H1 (cell line): Measurements from ENCODE around the gene ZNF69. TPM values are rescaled to one million over a fixed set of nuclear protein-coding genes. Genes with fewer than 3 reads are reported as not detected.
A peak's percentile ranks its signal among the peaks of the same experiment; 100 is the strongest.
"Not testable (repeated sequence)": the region's sequence is repeated elsewhere in the genome, so short reads cannot be mapped to it uniquely, and the experiment has no call there.

Source experiments
- CTCF ChIA-PET: fragments of 300-600 bp; sonication (Branson Sonifier 250); formaldehyde crosslinking; loops from one replicate; lab custom pipeline; 2021; ENCODE audit not compliant: partially characterized antibody; lab: Charles Lee
- POLR2A ChIA-PET: fragments of 300-600 bp; sonication (Branson Sonifier 250); formaldehyde crosslinking; loops from one replicate; lab custom pipeline; 2021; ENCODE audit warnings: inconsistent platforms; ENCODE audit not compliant: partially characterized antibody; lab: Charles Lee
- DNase-seq, 2 experiments: peaks; one replicate each; pipeline versions ENCODE4 v3.0.0 to v3.0.0-alpha.2; 2010 to 2022; ENCODE audit warnings: low spot score in 2 of 2, low read depth in 1 of 2, mixed read lengths in 1 of 2
- FAIRE-seq: peaks from 2 replicates; lab custom pipeline; 2011; peaks lifted over from hg19 to GRCh38; lab: Jason Lieb, UNC
- H2AFZ ChIP-seq: 2 replicates; pipeline ENCODE4 v1.8.1; 2012; ENCODE audit warnings: low read length, inconsistent platforms
- H2AK5ac ChIP-seq: 2 replicates; pipeline ENCODE4 v1.6.1; 2013; ENCODE audit warnings: low read depth, low read length
- H2BK120ac ChIP-seq: replicated peaks from 2 replicates; pipeline ENCODE3; 2013; ENCODE audit warnings: low read depth, low read length, inconsistent platforms
- H2BK12ac ChIP-seq: 2 replicates; pipeline ENCODE4 v1.6.1; 2013; ENCODE audit warnings: low read depth, low read length
- H2BK15ac ChIP-seq: 2 replicates; pipeline ENCODE4 v1.6.1; 2013; ENCODE audit warnings: low read length
- H2BK20ac ChIP-seq: 2 replicates; pipeline ENCODE4 v1.6.1; 2013; ENCODE audit warnings: low read length
- H2BK5ac ChIP-seq: 2 replicates; pipeline ENCODE4 v1.6.1; 2013; ENCODE audit warnings: low read depth, low read length
- H3K14ac ChIP-seq: 2 replicates; pipeline ENCODE4 v1.6.1; 2013; ENCODE audit warnings: inconsistent platforms; ENCODE audit not compliant: insufficient read length
- H3K18ac ChIP-seq: 2 replicates; pipeline ENCODE4 v1.6.1; 2013; ENCODE audit warnings: low read length; ENCODE audit errors: extremely low read depth
- H3K23ac ChIP-seq: 2 replicates; pipeline ENCODE4 v1.6.1; 2013; ENCODE audit warnings: inconsistent platforms; ENCODE audit not compliant: insufficient read length
- H3K23me2 ChIP-seq: 2 replicates; pipeline ENCODE4 v1.6.1; 2013; ENCODE audit warnings: low read depth, low read length
- H3K27ac ChIP-seq: 2 replicates; pipeline ENCODE4 v1.6.1; 2011; ENCODE audit warnings: low read depth, low read length, inconsistent platforms
- H3K27me3 ChIP-seq, 4 experiments: replicated peaks in 1 of 4; 1 replicate in 1 of 4; 2 replicates in 3 of 4; pipeline versions ENCODE4 v1.6.1 to v1.8.1; 2011 to 2013; ENCODE audit warnings: low read length in 3 of 4, mild to moderate bottlenecking in 3 of 4, inconsistent platforms in 2 of 4, mixed read lengths in 2 of 4, moderate library complexity in 1 of 4; ENCODE audit not compliant: control insufficient read depth in 3 of 4, insufficient read depth in 3 of 4; ENCODE audit errors: extremely low read depth in 1 of 4
- H3K36me3 ChIP-seq, 4 experiments: 2 replicates each; pipeline versions ENCODE4 v1.6.1 to v1.8.1; 2011 to 2013; ENCODE audit warnings: mild to moderate bottlenecking in 4 of 4, low read length in 3 of 4, moderate library complexity in 2 of 4, control low read depth in 1 of 4, inconsistent platforms in 1 of 4; ENCODE audit not compliant: insufficient read depth in 4 of 4, control insufficient read depth in 2 of 4
- H3K4ac ChIP-seq: replicated peaks from 2 replicates; pipeline ENCODE3; 2013; ENCODE audit warnings: low read length, low read depth, mixed read lengths, inconsistent platforms; ENCODE audit not compliant: insufficient read length
- H3K4me1 ChIP-seq, 4 experiments: replicated peaks in 1 of 4; 1 replicate in 1 of 4; 2 replicates in 3 of 4; pipeline versions ENCODE4 v1.6.1 to v1.8.1; 2011 to 2013; ENCODE audit warnings: low read length in 3 of 4, inconsistent platforms in 2 of 4, mixed read lengths in 1 of 4; ENCODE audit not compliant: insufficient read depth in 4 of 4, control insufficient read depth in 3 of 4
- H3K4me2 ChIP-seq, 2 experiments: 2 replicates each; pipeline versions ENCODE4 v1.6.1 to v1.8.1; 2011 to 2013; ENCODE audit warnings: low read depth in 2 of 2, low read length in 2 of 2, control low read depth in 1 of 2, inconsistent platforms in 1 of 2, mild to moderate bottlenecking in 1 of 2; ENCODE audit not compliant: insufficient read depth in 1 of 2
- H3K4me3 ChIP-seq, 4 experiments: fragments of 200-600, 300-600 bp in 1 of 4; sonication (generic), shearing (Covaris generic), sonication (Bioruptor Twin) in 1 of 4; 2 replicates each; pipeline versions ENCODE4 v1.5.1 to v1.8.1; 2011 to 2016; ENCODE audit warnings: low read length in 4 of 4, low read depth in 3 of 4, control low read depth in 2 of 4, inconsistent platforms in 2 of 4, mild to moderate bottlenecking in 2 of 4, mixed read lengths in 1 of 4, moderate library complexity in 1 of 4; ENCODE audit not compliant: insufficient read depth in 2 of 4; ENCODE audit errors: extremely low read depth in 1 of 4
- H3K56ac ChIP-seq: replicated peaks from 2 replicates; pipeline ENCODE3; 2013; ENCODE audit warnings: low read depth, mild to moderate bottlenecking, mixed read lengths, low read length, inconsistent platforms; ENCODE audit not compliant: insufficient read length
- H3K79me1 ChIP-seq: 2 replicates; pipeline ENCODE4 v1.6.1; 2013; ENCODE audit warnings: low read depth, low read length, control low read depth
- H3K79me2 ChIP-seq, 2 experiments: 2 replicates each; pipeline versions ENCODE4 v1.6.1 to v1.8.1; 2012 to 2013; ENCODE audit warnings: low read length in 2 of 2, mild to moderate bottlenecking in 2 of 2, inconsistent platforms in 1 of 2; ENCODE audit not compliant: insufficient read depth in 2 of 2, control insufficient read depth in 1 of 2
- H3K9ac ChIP-seq, 4 experiments: replicated peaks in 1 of 4; 1 replicate in 1 of 4; 2 replicates in 3 of 4; pipeline versions ENCODE4 v1.6.1 to v1.8.1; 2011 to 2013; ENCODE audit warnings: low read depth in 3 of 4, low read length in 3 of 4, control low read depth in 2 of 4, mild to moderate bottlenecking in 2 of 4, moderate library complexity in 2 of 4, inconsistent platforms in 1 of 4; ENCODE audit errors: extremely low read depth in 1 of 4
- H3K9me3 ChIP-seq, 2 experiments: 2 replicates each; pipeline versions ENCODE4 v1.6.1 to v1.8.1; 2012 to 2013; ENCODE audit warnings: mild to moderate bottlenecking in 2 of 2, moderate library complexity in 2 of 2, control low read depth in 1 of 2, inconsistent platforms in 1 of 2, low read depth in 1 of 2, low read length in 1 of 2, mixed read lengths in 1 of 2; ENCODE audit not compliant: insufficient read depth in 2 of 2
- H4K20me1 ChIP-seq, 2 experiments: replicated peaks in 1 of 2; 2 replicates each; pipeline versions ENCODE3 to v1.8.1; 2011 to 2013; ENCODE audit warnings: inconsistent platforms in 2 of 2, low read length in 2 of 2, mild to moderate bottlenecking in 1 of 2; ENCODE audit not compliant: insufficient read depth in 2 of 2, control insufficient read depth in 1 of 2
- H4K5ac ChIP-seq: 2 replicates; pipeline ENCODE4 v1.6.1; 2013; ENCODE audit warnings: low read length, low read depth, mixed read lengths, inconsistent platforms; ENCODE audit not compliant: insufficient read length
- H4K8ac ChIP-seq: 2 replicates; pipeline ENCODE4 v1.8.0; 2013; ENCODE audit warnings: mild to moderate bottlenecking, moderate library complexity, low read length, inconsistent platforms; ENCODE audit not compliant: insufficient read depth; ENCODE audit errors: extremely low read depth
- H4K91ac ChIP-seq: replicated peaks from 2 replicates; pipeline ENCODE3; 2013; ENCODE audit warnings: low read length, mixed read lengths, inconsistent platforms; ENCODE audit not compliant: insufficient read length
- JUND ChIP-seq: IDR thresholded peaks from 2 replicates; pipeline ENCODE4 v1.6.1; 2011; ENCODE audit warnings: mild to moderate bottlenecking, improper control_type of control experiment, low read length
- RAD21 ChIP-seq, 2 experiments: IDR thresholded peaks in 1 of 2; conservative IDR thresholded peaks in 1 of 2; 2 replicates each; pipeline ENCODE4 v1.6.1; 2011; ENCODE audit warnings: low read depth in 2 of 2, low read length in 2 of 2, improper control_type of control experiment in 1 of 2, inconsistent platforms in 1 of 2, mild to moderate bottlenecking in 1 of 2, moderate library complexity in 1 of 2
- WGBS, 2 experiments: shearing (Covaris generic) in 1 of 2; methylation state at CpG; one replicate each; pipeline versions ENCODE4 v1.1.6 to v1.1.7; 2013 to 2015; ENCODE audit warnings: low lambda C conversion rate in 2 of 2, mixed read lengths in 2 of 2, inconsistent platforms in 1 of 2, low coverage in 1 of 2, missing lambda C conversion rate in 1 of 2; ENCODE audit not compliant: insufficient replicate concordance in 2 of 2, insufficient coverage in 1 of 2, insufficient read length in 1 of 2; ENCODE audit errors: extremely low coverage in 1 of 2, missing lambda C conversion rate in 1 of 2; 5-methylcytosine and 5-hydroxymethylcytosine counted together
- polyA plus RNA-seq, 7 experiments: library from polyadenylated mRNA; depleted of rRNA in 3 of 7; stranded (reverse) in 5 of 7; unstranded in 2 of 7; fragments of >200 nt in 5 of 7; fragments of 200-250 nt in 2 of 7; gene quantifications; 1 replicate in 5 of 7; 2 replicates in 1 of 7; 4 replicates in 1 of 7; pipeline versions ENCODE4 v1.2.1 to v1.2.3, GENCODE V29; 2011 to 2013; ENCODE audit warnings: missing spikeins in 2 of 7, mixed read lengths in 2 of 7
- total RNA-seq: library from RNA; stranded (reverse); fragmentation: NEBNext Ultra II Directional; extraction: Animal tissue kit (Norgen Biotek cat#: 25700); gene quantifications from 2 replicates; pipeline ENCODE4 v1.2.1, GENCODE V29; 2021
- TF ChIP-seq, protein P1 (sequence below), 3 experiments: IDR thresholded peaks; 1 replicate in 2 of 3; 2 replicates in 1 of 3; pipeline versions ENCODE4 v1.5.1 to v1.6.1; 2011; ENCODE audit warnings: low read length in 3 of 3, mild to moderate bottlenecking in 3 of 3, inconsistent platforms in 2 of 3, low read depth in 1 of 3, moderate library complexity in 1 of 3; ENCODE audit not compliant: insufficient read depth in 1 of 3; ENCODE audit errors: control extremely low read depth in 1 of 3

Gene ZNF69
- total and polyA plus RNA-seq, 2 of the 8 experiments (the other 6 are each of a cell fraction or from before 2014, with no cell fraction given): 5.6 to 22.8 TPM

DNA sequence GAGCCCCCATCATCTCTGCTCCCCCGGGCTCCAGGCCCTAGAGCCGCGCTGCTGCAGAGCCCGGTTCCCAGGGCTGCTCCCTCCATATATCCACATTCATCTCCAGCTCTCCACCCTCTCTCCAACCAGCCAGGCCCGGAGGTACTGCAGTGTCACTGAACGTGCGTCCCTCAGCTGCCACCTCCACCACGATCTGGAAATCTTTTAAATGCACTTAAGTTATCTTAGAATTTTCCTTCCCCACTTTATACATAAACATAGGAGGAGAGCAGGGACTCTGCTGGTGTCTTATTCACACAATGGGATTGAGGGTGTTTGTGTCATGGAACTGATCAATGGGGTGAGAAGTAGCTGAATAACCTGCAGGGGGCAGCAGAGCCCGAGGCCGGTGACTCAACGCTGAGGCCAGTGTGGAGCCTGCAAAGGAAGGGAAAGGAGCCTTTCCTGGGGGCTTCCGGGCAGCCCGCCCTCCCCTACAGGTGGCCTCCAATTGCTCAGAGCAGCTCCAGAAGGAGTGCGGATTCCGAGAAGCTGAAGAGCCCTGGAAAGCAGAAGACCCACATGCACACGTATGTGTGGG, 7.8 kb upstream of the ZNF69 start:
- FAIRE-seq (peak; percentile 71), DNase-seq (peak in 1 of 2 experiments; percentile 78)
- H2AK5ac ChIP-seq, H3K4ac ChIP-seq, H2BK12ac ChIP-seq, H4K20me1 ChIP-seq, H3K9me3 ChIP-seq, H3K9ac ChIP-seq, H2BK5ac ChIP-seq, H4K91ac ChIP-seq, H2AFZ ChIP-seq, H3K4me1 ChIP-seq, H3K27ac ChIP-seq, H2BK15ac ChIP-seq, H3K79me2 ChIP-seq, H3K14ac ChIP-seq, H2BK120ac ChIP-seq, H3K23ac ChIP-seq, H3K27me3 ChIP-seq, H3K4me3 ChIP-seq, H2BK20ac ChIP-seq, H3K79me1 ChIP-seq, H3K36me3 ChIP-seq, H3K23me2 ChIP-seq, H4K8ac ChIP-seq, H3K4me2 ChIP-seq, H3K56ac ChIP-seq, H4K5ac ChIP-seq, H3K18ac ChIP-seq: not testable (repeated sequence)
- ChIA-PET POLR2A (interaction anchor here (0.6 to 11.6 kb wide), 7 partner anchors 45 to 261 kb away, joined by 3 to 65 read pairs (median 5); partner anchors contain the start of genes ZNF20, ZNF700 and ZNF878), CTCF (interaction anchor here (0.7 to 12.8 kb wide), 48 partner anchors 9 to 435 kb away, joined by 3 to 169 read pairs (median 4); partner anchors contain the start of genes ZNF20, ZNF440, ZNF491 and ZNF700)
- WGBS, 2 experiments: 64% methylated on average over 16 of the region's 16 CpGs; no CpG with 5 or more reads in 1 of the 2 experiments
- TF ChIP-seq RAD21 (IDR thresholded peaks at IDR 0.05 in 1 of 2, conservative IDR thresholded peaks at IDR 0.05 in 1 of 2; ENCODE audit: low read depth in 2 of 2, low read length in 2 of 2): peak; percentile 31 to 46
- TF ChIP-seq, protein P1, sequence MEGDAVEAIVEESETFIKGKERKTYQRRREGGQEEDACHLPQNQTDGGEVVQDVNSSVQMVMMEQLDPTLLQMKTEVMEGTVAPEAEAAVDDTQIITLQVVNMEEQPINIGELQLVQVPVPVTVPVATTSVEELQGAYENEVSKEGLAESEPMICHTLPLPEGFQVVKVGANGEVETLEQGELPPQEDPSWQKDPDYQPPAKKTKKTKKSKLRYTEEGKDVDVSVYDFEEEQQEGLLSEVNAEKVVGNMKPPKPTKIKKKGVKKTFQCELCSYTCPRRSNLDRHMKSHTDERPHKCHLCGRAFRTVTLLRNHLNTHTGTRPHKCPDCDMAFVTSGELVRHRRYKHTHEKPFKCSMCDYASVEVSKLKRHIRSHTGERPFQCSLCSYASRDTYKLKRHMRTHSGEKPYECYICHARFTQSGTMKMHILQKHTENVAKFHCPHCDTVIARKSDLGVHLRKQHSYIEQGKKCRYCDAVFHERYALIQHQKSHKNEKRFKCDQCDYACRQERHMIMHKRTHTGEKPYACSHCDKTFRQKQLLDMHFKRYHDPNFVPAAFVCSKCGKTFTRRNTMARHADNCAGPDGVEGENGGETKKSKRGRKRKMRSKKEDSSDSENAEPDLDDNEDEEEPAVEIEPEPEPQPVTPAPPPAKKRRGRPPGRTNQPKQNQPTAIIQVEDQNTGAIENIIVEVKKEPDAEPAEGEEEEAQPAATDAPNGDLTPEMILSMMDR (IDR thresholded peaks at IDR 0.05; ENCODE audit: control extremely low read depth in 1 of 3, insufficient read depth in 1 of 3, low read depth in 1 of 3, low read length in 3 of 3): peak; percentile 33 to 47 (median 44); a peak in 3 of 4 replicates
- peak; percentile 32; the same call in 1 of the 2 replicates for TF ChIP-seq JUND
